Mammary epithelial cell (primary cell): ENCODE results near the gene ZNF784.

Experiments
- CTCF ChIP-seq, 2 donors: IDR thresholded peaks in 1 of 2; conservative IDR thresholded peaks in 1 of 2; 2 replicates each; pipeline ENCODE4 v1.5.1; 2011 to 2012; ENCODE audit warnings: inconsistent platforms in 2 of 2, low read length in 2 of 2, mild to moderate bottlenecking in 2 of 2, control low read depth in 1 of 2, low read depth in 1 of 2; ENCODE audit not compliant: insufficient read depth in 1 of 2; ENCODE audit errors: extremely low read depth in 1 of 2
- EZH2 ChIP-seq: IDR thresholded peaks from 2 replicates; pipeline ENCODE4 v1.6.1; 2012; ENCODE audit warnings: low read length, inconsistent platforms, borderline replicate concordance

- TF ChIP-seq CTCF (conservative IDR thresholded peaks at IDR 0.05 in 1 of 2, IDR thresholded peaks at IDR 0.05 in 1 of 2; ENCODE audit: extremely low read depth in 1 of 2, insufficient read depth in 1 of 2, low read depth in 1 of 2, low read length in 2 of 2) = no peak
- no peak for TF ChIP-seq EZH2
Measured at GRCh38 chr19:55586976-55587668, 37.2 kb downstream of the ZNF784 start.
